Measurements from ENCODE around the gene HEPACAM. TPM values are rescaled to one million over a fixed set of nuclear protein-coding genes. Genes with fewer than 3 reads are reported as not detected.

The HEPACAM gene
- total RNA-seq, 1 donor from 2014 or later = not detected

- Mint-ChIP-seq H3K9me3 (ENCODE audit: unreplicated experiment) (no peaks in the 10 kb centered on the region), H3K4me3 (ENCODE audit: unreplicated experiment) (no peak overlapping the region), H3K27ac (ENCODE audit: unreplicated experiment) (no peak overlapping the region), H3K36me3 (ENCODE audit: low read depth, unreplicated experiment) (no peaks in the 10 kb centered on the region), H3K4me1 (ENCODE audit: low read depth, unreplicated experiment) (peaks cover 8% of the 10 kb centered on the region), H3K27me3 (ENCODE audit: low read depth, unreplicated experiment) (peaks cover 57% of the 10 kb centered on the region)
- Histone ChIP-seq H3K4me1 (ENCODE audit: insufficient read depth, low read length) (no peaks in the 10 kb centered on the region), H3K27ac (ENCODE audit: low read depth, low read length) (no peak overlapping the region), H4K20me1 (ENCODE audit: insufficient read depth, low read length) (no peaks in the 10 kb centered on the region), H3K9ac (ENCODE audit: low read length) (no peak overlapping the region), H3K27me3 (ENCODE audit: insufficient read depth, low read length) (no peaks in the 10 kb centered on the region), H3K9me3 (ENCODE audit: insufficient read depth, low read depth, low read length) (no peaks in the 10 kb centered on the region), H3K4me3 (ENCODE audit: insufficient read depth, low read depth, low read length) (no peak overlapping the region), H3K36me3 (ENCODE audit: insufficient read depth, low read length) (no peaks in the 10 kb centered on the region), H2AFZ (ENCODE audit: low read depth, low read length) (no peak overlapping the region), H3K4me2 (ENCODE audit: low read length) (no peak overlapping the region), H3K79me2 (ENCODE audit: insufficient read depth, low read length) (no peaks in the 10 kb centered on the region)
- FAIRE-seq = no peak
- no peak for DNase-seq (ENCODE audit: low read depth)
- TF ChIP-seq EZH2 (IDR thresholded peaks at IDR 0.05; ENCODE audit: insufficient read depth, low read length) = no peak
- TF ChIP-seq CTCF (IDR thresholded peaks at IDR 0.05; ENCODE audit: insufficient read depth, low read depth, low read length) = no peak
Measured at GRCh38 chr11:124890683-124891372, 45.0 kb downstream of the HEPACAM start.

DNA sequence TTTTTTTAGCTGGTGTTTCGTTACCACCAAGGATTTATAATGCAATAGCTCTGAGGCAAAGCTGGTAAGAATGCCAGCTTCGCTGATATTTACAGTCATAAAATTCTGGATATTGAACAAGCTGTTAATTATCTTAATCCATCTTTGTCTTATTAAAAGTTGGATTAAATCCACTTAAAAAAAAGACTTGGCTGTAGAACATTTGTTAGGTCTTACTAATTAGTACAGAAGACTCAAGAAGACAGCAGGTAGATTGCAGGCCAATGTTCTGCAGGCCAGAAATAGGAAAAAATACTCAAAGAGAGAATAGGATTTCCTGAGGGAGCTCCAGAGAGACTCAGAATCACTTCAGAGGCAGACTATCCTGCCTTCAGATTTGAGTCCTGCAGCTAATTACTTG lies 45.7 kb downstream of the HEPACAM start:
- Histone ChIP-seq H3K4me3 (ENCODE audit: insufficient read depth, low read depth, low read length) (no peak overlapping the region), H3K79me2 (ENCODE audit: insufficient read depth, low read length) (no peaks in the 10 kb centered on the region), H4K20me1 (ENCODE audit: insufficient read depth, low read length) (no peaks in the 10 kb centered on the region), H3K27ac (ENCODE audit: low read depth, low read length) (no peak overlapping the region), H2AFZ (ENCODE audit: low read depth, low read length) (no peak overlapping the region), H3K27me3 (ENCODE audit: insufficient read depth, low read length) (no peaks in the 10 kb centered on the region), H3K36me3 (ENCODE audit: insufficient read depth, low read length) (no peaks in the 10 kb centered on the region), H3K9me3 (ENCODE audit: insufficient read depth, low read depth, low read length) (no peaks in the 10 kb centered on the region), H3K4me2 (ENCODE audit: low read length) (no peak overlapping the region), H3K4me1 (ENCODE audit: insufficient read depth, low read length) (no peaks in the 10 kb centered on the region), H3K9ac (ENCODE audit: low read length) (no peak overlapping the region)
- TF ChIP-seq CTCF (IDR thresholded peaks at IDR 0.05; ENCODE audit: insufficient read depth, low read depth, low read length) (no peak), EZH2 (IDR thresholded peaks at IDR 0.05; ENCODE audit: insufficient read depth, low read length) (no peak)
- no peaks in the 10 kb centered on the region for H3K9me3 Mint-ChIP-seq (ENCODE audit: unreplicated experiment)
- no peak overlapping the region for H3K4me3 Mint-ChIP-seq (ENCODE audit: unreplicated experiment)
- peaks cover 8% of the 10 kb centered on the region for H3K4me1 Mint-ChIP-seq (ENCODE audit: low read depth, unreplicated experiment)
- peaks cover 61% of the 10 kb centered on the region for H3K27me3 Mint-ChIP-seq (ENCODE audit: low read depth, unreplicated experiment)
- no peak overlapping the region for H3K27ac Mint-ChIP-seq (ENCODE audit: unreplicated experiment)
- no peaks in the 10 kb centered on the region for H3K36me3 Mint-ChIP-seq (ENCODE audit: low read depth, unreplicated experiment)
- DNase-seq (ENCODE audit: low read depth) = no peak
- no peak for FAIRE-seq
